Measurements from ENCODE around the gene NUDT4.

NUDT4 gene

GRCh38 chr12:93441617-93442410, 64.1 kb downstream of the NUDT4 start, which contains the start of gene UBE2N:
Gene UBE2N (minus strand): TSS chr12:93441947. CDS start chr12:93441884, 63 bp downstream.
- Histone ChIP-seq H3F3A (ENCODE audit: insufficient read depth, low read length) (peaks cover 15% of the 10 kb centered on the region), H3K4me3 (ENCODE audit: low read length) (peak within 1 kb of the TSS; percentile 70), H3K9me2 (replicated peaks; ENCODE audit: insufficient read depth, low read length) (no peaks in the 10 kb centered on the region), H3K4me1 (ENCODE audit: low read length) (peaks cover 36% of the 10 kb centered on the region), H2AFZ (ENCODE audit: low read length) (peak within 1 kb of the TSS; percentile 95), H3K4me2 (ENCODE audit: low read depth, low read length) (peak within 1 kb of the TSS; percentile 88), H3K27ac (ENCODE audit: low read length) (peak within 1 kb of the TSS; percentile 45; the same call in 1 of the 2 replicates), H3K9me3 (replicated peaks; ENCODE audit: insufficient read depth, low read length) (no peaks in the 10 kb centered on the region), H3K27me3 (replicated peaks; ENCODE audit: insufficient read depth, low read length) (no peaks in the 10 kb centered on the region), H3K9ac (ENCODE audit: low read length) (peak within 1 kb of the TSS; percentile 81), H4K20me1 (ENCODE audit: insufficient read depth, low read length) (peaks cover 7% of the 10 kb centered on the region; the same call in 1 of the 2 replicates), H3K36me3 (replicated peaks; ENCODE audit: insufficient read depth, low read length) (no peaks in the 10 kb centered on the region), H3K79me2 (ENCODE audit: low read length) (peaks cover 49% of the 10 kb centered on the region)
- peak; percentile 95 for DNase-seq
- no peak for TF ChIP-seq EZH2phosphoT487 (IDR thresholded peaks at IDR 0.05; ENCODE audit: low read length)
- TF ChIP-seq CTCF (IDR thresholded peaks at IDR 0.05; ENCODE audit: low read length), result peak; percentile 21

- H3K36me3 ChIP-seq (replicated peaks; ENCODE audit: insufficient read depth, low read length), result no peaks in the 10 kb centered on the region
- H3K4me2 ChIP-seq (ENCODE audit: low read depth, low read length), result peak overlapping the region; percentile 88
- no peaks in the 10 kb centered on the region for H3K9me3 ChIP-seq (replicated peaks; ENCODE audit: insufficient read depth, low read length)
- H3K79me2 ChIP-seq (ENCODE audit: low read length), result peaks cover 40% of the 10 kb centered on the region
- peak overlapping the region; percentile 45; the same call in 1 of the 2 replicates for H3K27ac ChIP-seq (ENCODE audit: low read length)
- peaks cover 7% of the 10 kb centered on the region; the same call in 1 of the 2 replicates for H4K20me1 ChIP-seq (ENCODE audit: insufficient read depth, low read length)
- H2AFZ ChIP-seq (ENCODE audit: low read length), result peak overlapping the region; percentile 95
- peaks cover 9% of the 10 kb centered on the region for H3F3A ChIP-seq (ENCODE audit: insufficient read depth, low read length)
- peak overlapping the region; percentile 70 for H3K4me3 ChIP-seq (ENCODE audit: low read length)
- DNase-seq, result no peak
- no peaks in the 10 kb centered on the region for H3K9me2 ChIP-seq (replicated peaks; ENCODE audit: insufficient read depth, low read length)
- no peaks in the 10 kb centered on the region for H3K27me3 ChIP-seq (replicated peaks; ENCODE audit: insufficient read depth, low read length)
- TF ChIP-seq CTCF (IDR thresholded peaks at IDR 0.05; ENCODE audit: low read length) (no peak), EZH2phosphoT487 (IDR thresholded peaks at IDR 0.05; ENCODE audit: low read length) (no peak), EZH2 (optimal IDR thresholded peaks at IDR 0.05; ENCODE audit: low read depth, low read length) (no peak)
- H3K4me1 ChIP-seq (ENCODE audit: low read length), result peaks cover 28% of the 10 kb centered on the region
- H3K9ac ChIP-seq (ENCODE audit: low read length), result peak overlapping the region; percentile 81
Measured at GRCh38 chr12:93442411-93443340, 65.0 kb downstream of the NUDT4 start.

GRCh38 chr12:93443576-93443975, 65.9 kb downstream of the NUDT4 start:
- peaks cover 9% of the 10 kb centered on the region for H3F3A ChIP-seq (ENCODE audit: insufficient read depth, low read length)
- H3K27me3 ChIP-seq (replicated peaks; ENCODE audit: insufficient read depth, low read length), result no peaks in the 10 kb centered on the region
- H3K9ac ChIP-seq (ENCODE audit: low read length), result no peak overlapping the region
- no peaks in the 10 kb centered on the region for H3K9me3 ChIP-seq (replicated peaks; ENCODE audit: insufficient read depth, low read length)
- no peaks in the 10 kb centered on the region for H3K36me3 ChIP-seq (replicated peaks; ENCODE audit: insufficient read depth, low read length)
- H3K4me1 ChIP-seq (ENCODE audit: low read length), result peaks cover 19% of the 10 kb centered on the region
- H3K79me2 ChIP-seq (ENCODE audit: low read length), result peaks cover 31% of the 10 kb centered on the region
- H3K4me2 ChIP-seq (ENCODE audit: low read depth, low read length), result no peak overlapping the region
- no peak overlapping the region for H2AFZ ChIP-seq (ENCODE audit: low read length)
- TF ChIP-seq EZH2 (optimal IDR thresholded peaks at IDR 0.05; ENCODE audit: low read depth, low read length) (no peak), CTCF (IDR thresholded peaks at IDR 0.05; ENCODE audit: low read length) (no peak), EZH2phosphoT487 (IDR thresholded peaks at IDR 0.05; ENCODE audit: low read length) (no peak)
- H3K27ac ChIP-seq (ENCODE audit: low read length), result no peak overlapping the region
- no peak overlapping the region for H3K4me3 ChIP-seq (ENCODE audit: low read length)
- no peaks in the 10 kb centered on the region for H3K9me2 ChIP-seq (replicated peaks; ENCODE audit: insufficient read depth, low read length)
- no peak for DNase-seq
- H4K20me1 ChIP-seq (ENCODE audit: insufficient read depth, low read length), result peaks cover 7% of the 10 kb centered on the region; the same call in 1 of the 2 replicates

Data from MM.1S (cell line).